ENCODE results near the gene NTN5.

Gene NTN5

DNA sequence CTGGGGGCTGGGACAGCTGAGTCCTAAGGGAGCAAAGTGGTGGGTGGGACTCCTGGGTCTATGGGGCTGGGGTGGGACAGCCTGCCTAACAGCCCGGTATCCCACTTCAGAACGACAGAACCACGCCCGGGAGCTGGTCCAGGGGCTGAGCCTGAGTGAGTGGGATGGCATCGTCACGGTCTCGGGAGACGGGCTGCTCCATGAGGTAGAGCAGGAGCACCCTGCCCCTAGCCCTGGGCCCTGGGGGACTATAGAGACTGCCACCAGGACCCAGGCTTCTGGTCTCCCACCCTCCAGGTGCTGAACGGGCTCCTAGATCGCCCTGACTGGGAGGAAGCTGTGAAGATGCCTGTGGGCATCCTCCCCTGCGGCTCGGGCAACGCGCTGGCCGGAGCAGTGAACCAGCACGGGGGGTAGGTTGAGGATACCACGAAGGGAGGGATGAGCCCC lies 44.9 kb downstream of the NTN5 start:
- DNase-seq, result no peak

DNA sequence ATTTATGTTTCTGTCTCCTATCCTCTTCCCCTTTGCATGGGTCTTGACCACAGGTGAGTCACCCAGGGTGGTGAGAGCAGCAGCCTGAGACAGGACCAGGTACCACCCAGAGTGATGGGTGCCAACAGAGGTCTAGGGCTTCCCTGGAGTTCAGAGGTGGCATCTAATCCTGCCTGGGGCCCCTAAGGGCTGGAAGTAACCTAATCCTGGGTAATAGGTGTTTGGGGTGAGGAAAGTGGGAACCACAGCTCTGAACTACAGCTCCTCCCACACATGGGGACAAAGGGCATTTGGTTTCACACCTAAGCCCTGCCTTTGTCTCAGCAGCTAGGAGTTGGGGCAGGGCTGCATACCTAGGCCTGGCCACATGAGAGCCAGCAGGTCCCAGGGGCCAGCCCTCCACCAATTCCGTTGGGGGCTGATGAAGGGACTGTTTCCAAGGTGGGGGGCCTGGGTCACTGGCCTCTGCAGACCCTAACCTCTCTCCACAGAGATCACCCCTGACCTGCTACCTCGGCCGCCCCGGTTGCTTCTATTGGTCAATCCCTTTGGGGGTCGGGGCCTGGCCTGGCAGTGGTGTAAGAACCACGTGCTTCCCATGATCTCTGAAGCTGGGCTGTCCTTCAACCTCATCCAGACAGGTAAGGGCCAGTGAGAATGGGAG lies 45.5 kb downstream of the NTN5 start:
- no peak for DNase-seq

DNA sequence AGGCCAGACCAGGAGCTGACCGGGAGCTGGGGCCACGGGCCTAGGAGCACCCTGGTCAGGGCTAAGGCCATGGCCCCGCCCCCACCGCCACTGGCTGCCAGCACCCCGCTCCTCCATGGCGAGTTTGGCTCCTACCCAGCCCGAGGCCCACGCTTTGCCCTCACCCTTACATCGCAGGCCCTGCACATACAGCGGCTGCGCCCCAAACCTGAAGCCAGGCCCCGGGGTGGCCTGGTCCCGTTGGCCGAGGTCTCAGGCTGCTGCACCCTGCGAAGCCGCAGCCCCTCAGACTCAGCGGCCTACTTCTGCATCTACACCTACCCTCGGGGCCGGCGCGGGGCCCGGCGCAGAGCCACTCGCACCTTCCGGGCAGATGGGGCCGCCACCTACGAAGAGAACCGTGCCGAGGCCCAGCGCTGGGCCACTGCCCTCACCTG lies 46.9 kb downstream of the NTN5 start:
- no peak for DNase-seq

DNA sequence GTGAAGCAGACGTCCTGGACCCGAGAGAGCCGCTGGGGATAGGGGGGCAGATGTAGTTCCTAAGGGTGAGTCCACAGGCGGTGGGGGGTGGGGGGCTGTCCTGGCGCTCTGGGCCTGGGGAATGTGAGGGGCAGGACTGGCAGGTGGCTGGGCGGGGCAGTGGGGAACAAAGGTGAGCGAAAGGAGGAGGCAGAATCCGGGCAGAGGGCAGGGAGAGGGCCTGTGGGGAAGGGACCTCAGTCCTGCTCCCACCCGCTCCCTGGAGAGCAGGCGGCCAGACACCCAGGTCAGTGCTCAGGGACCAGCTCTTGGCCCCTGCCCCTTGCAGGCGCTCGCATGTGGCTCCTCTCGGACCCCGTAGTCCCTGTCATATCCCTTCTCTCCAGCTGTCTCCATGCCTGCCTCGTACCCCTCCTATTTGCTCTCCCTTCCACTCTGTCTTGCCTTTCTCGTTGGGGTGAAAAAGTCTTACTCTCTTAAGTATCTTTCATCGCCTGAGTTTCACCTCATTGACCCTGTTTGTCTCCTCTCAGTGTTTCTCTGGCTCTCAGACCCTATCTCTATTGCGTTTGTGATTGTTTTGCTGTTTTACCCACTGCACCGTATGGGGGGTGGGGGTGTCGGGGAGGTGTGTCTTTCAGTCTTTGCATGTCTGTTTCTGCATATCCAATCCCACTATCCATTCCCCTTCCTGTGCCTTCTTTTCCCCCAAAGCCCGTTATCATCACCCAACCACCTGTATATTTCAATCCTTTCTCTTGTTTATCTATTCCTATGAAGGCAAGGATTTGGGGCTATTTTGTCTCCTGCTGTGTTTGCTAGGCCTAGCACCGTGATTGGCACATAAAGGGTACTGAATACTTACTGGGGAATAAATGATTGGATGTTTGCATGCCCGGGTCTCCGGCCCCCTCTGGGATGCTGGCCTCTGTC lies 47.8 kb downstream of the NTN5 start:
- DNase-seq, result no peak

DNA sequence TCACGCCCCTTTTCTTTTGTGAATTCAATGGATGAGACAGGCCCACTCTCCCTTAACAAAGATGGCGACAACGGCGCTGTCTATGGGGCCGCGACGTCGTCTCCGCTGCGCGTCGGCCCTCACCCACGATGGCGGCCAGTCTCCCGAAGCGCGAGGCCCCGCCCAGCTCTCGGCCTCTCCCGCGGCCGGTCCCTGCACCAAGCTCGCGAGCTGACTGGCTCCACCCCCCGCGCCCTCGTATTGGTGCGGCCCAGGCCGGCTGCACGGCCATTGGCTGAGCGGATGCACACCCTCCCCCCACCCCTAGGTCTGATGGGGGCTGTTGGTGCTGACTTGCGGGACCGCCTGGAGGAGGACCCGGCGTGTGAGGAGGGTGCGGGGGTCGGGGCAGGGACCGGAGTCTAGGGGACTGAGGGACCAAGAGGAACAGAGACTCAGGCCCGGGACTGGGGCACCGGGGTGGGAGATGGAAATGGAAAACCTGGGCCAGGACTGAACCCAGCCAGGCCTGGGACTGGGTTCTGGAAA lies 48.7 kb downstream of the NTN5 start:
- peak; percentile 98 for DNase-seq

DNA sequence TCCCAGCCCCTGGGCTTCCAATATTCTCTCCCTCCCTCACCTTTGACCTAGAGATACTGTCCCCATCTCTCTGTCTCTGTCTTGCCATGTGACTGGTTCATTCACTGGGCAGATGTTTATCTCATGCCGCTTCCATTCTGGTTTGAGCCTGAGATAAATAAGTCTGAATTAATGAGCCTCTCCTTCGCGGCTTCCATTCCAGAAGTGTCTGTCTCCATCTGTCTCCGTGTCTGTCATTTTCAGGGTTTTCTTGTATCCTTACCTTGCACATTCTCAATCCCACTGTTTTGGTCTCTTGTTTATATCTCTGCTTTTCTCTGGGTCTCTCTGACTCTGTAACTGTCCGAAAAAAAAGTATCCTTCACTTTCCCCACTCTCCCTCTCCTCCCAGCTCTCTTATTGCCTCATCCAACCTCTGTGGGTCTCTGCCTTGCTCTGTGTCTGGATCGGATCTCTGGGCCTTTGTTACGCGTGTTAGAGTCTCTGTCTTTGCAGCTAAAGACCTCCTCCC lies 49.2 kb downstream of the NTN5 start:
- DNase-seq, result no peak

DNA sequence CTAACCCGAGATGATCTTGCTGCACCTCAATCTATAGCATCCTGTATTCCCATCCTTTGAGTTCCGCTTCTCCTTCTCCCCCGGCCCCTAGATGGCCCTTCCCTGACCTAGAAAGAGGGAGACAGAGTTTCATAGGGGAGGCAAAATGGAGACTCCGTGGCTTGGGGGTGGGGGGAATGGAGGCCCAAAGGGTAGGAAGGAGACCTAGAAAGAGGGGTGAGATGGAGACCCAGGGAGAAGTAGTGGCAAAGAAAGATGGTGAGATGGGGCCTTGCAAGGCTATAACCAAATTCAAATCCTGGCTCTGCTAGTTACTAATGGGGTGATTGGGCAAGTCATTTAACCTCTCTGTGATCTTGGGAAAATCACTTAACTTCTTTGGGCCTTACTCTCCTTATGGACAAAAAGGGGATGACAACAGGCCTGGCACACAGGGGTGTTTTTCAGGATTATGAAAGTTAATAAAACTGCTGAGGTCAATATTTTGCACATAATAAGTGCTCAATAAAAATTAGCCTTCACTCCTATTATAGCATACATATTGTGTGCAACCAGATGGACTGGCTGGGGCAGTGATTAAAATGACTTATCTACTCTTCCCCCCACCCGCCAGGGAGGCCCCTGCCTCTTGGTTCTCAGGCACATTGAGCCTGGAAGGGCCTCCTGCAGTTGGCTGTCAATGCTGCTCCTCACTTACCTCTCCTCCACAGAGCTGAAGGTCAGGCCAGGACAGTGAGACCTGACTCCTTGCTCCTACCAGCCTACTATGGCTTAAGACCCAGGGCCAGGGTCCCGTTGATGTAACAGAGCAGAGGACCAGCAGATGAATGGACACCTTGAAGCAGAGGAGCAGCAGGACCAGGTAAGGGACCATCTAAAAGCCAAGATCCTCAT lies 52.9 kb downstream of the NTN5 start:
- DNase-seq, result no peak

DNA sequence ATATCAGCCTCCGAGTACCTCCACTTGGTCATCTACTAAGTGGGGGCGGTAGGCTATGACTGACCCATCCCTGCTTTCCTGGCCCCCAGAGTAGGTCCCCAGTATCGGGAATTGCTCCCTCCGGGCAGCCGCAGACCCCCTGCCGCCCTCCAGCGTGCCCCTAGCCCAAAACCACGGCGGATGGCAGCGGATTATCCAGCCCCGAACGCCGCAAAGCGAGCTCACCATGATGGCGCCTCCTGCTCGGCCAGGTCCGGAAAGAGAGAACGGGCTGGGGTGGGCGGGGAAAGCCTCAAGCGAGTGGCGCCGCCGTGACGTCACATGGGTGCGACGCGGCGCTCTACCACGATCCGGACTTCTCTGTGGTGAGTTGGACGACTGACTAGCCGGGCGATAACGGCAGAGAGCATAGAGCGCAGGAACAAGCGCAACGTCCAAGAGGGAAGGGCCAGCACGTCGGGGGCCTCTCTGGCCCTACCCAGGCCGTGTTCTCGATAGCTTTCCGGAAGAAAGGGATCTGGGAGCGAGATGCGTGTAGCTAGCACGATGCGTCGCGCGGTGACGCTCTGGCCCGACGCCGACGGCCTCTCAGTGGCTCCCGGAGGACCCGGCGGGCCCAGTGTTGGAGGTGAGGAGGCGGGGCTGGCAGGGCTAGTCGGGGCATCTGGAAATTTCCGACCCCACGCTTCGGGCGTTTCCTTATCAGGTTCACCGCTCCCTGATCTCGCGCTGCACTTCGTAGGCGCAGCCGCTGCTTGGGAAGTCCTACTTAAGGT lies 53.7 kb downstream of the NTN5 start, which contains the start of the genes RPL18 and SPHK2:
Gene RPL18 (minus strand): TSS at position 263 of the 776 bp plus-strand sequence. CDS start 35 bp downstream, at position 228.
Gene SPHK2 (plus strand): TSS at position 591 of the 776 bp plus-strand sequence. CDS start 1,009 bp downstream, outside the sequence.
- DNase-seq, result peak; percentile 100

DNA sequence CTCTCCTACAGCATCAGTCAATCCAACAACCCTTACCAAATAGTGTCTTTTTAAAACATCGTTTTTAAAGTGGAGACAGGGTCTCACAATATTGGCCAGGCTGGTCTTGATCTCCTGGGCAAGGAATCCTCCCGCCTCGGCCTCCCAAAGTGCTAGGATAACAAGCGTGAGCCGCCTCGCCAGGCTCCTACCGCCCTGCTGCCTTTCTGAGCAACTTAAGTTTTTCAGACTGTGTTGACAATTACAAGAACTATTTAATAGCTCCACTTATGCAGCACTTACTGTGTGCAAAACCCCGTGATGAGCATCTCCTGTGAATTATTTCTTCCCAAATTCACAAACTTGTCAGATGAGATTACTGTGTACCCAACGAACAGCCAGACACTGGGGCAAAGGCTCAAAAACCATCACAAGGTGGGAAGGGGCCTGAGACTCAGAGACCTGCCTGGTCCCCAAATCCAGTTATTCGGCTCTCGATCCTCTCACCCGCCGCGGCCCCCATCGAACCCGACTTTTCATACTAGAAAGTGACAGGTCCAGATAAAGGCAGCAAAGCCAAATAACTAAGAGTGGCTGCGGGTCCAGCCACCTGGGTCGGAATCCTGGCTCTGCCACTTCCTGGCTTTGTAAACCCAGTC lies 54.4 kb downstream of the NTN5 start:
- DNase-seq, result no peak

DNA sequence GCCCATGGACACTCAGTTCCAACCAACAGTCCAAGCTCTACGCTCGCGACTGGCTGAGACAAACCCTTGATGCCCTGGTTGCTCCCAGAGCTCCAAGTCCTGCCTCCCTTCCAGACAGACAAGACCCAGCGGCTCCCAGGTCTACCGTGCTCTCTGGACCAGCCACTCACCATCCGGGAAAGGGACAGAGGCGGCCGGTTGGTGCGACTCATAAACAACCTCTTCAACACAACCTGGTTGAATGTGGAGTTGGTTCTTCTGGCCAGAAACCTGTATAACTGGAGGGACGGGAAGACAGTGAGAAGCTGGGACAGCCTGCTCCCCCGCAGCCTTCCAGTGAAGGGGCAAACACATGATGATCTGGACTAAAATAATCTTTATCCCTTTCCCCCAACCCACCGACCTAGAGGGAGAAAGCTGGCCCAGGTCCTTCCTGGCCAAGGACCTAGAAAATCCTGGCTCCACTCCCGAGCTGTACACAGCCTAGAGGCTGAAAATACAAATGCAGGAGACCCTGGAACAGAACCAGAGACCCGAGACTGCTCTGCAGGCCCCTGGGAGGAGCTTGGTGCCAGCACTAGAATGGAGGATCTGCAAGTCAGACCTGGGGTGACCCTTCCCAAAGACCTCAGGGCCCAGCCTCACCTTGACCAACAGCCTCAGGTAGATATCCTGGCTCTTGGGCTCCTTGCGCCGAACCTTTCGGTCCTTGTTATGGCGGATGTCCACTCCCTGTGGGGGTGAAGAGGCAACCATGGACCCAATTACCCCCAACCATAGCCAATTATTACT lies 55.5 kb downstream of the NTN5 start:
- peak; percentile 30 for DNase-seq

DNA sequence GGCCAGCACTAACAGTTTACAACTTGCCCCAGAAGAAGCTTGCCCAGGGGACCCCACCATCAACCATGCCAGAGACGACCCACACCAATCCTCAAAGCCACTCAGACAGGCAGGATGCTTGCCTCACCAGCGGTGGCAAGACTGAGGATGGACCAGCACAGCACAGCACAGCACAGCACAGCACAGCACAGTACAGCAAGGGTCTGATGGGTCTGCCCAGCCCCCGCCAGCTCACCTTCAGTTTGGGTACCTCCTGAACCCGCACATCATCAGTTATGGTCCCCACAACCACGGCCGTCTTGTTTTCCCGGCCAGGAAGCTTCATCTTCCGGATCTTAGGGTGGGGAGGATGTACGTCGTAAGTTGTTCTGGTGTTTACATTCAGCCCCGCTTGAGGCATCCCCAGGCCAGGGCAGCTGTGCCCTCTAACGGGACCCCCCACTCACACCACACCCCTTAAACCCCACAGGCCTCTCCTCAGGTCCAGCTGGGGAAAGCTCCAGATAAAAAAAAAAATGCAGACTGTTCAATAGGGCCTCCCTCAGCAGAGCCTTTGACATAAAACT lies 56.2 kb downstream of the NTN5 start:
- DNase-seq, result no peak

DNA sequence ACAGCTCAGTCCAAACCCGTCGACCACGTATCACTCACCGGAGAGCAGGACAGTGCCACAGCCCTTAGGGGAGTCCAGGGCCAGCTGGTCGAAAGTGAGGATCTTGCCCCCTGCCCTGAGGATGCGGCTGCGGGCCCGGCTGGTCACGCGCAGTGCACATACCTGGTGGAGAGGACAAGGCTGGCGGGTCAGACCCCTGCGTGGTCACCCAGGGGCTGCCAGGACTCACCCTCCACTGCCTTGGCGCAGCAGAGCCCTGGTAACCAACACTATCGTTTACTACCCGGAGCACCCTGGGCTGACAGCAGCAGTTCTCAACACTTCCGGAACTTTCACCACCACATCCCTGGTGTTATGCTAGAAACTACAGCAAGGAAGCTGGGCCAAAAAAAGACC lies 56.8 kb downstream of the NTN5 start:
- DNase-seq, result no peak

DNA sequence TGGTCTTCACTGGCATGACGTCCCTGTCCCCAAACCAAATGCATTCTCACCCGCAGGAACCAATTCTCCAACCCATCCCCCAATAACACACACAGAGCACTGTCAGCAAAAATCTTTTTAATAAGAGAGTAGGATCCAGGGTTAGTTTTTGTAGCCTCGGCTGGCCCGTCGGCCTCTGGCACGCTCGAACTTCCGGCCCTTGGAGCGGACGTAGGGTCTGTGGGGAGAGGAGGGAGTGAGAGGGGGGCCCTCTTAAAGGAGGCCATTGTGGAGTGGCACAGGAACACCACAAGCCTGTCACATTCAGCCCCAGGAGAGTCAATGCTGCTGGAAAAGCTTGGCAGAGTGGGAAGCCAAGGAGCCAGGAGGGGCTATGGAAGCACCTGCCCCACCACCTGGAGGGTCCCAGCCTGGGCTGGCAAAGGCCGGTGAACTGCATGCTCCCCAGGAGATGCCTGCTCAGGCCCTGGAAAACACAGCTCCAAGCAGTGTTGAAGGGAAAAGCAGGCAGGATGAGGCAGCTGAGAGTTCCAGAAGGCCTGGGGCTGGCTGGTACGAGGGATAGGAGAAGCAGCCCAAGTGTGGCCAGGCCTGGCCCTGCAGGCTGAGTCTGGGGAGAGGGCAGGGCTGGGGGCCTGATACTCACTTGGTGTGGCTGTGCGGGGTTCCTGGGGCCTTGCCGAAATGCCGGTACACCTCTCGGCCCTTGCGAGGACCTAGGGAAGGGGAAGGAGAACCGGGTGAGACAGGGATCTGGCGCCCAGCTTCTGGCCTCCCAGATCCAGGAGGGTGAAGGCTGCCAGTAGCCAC lies 57.4 kb downstream of the NTN5 start:
- no peak for DNase-seq

DNA sequence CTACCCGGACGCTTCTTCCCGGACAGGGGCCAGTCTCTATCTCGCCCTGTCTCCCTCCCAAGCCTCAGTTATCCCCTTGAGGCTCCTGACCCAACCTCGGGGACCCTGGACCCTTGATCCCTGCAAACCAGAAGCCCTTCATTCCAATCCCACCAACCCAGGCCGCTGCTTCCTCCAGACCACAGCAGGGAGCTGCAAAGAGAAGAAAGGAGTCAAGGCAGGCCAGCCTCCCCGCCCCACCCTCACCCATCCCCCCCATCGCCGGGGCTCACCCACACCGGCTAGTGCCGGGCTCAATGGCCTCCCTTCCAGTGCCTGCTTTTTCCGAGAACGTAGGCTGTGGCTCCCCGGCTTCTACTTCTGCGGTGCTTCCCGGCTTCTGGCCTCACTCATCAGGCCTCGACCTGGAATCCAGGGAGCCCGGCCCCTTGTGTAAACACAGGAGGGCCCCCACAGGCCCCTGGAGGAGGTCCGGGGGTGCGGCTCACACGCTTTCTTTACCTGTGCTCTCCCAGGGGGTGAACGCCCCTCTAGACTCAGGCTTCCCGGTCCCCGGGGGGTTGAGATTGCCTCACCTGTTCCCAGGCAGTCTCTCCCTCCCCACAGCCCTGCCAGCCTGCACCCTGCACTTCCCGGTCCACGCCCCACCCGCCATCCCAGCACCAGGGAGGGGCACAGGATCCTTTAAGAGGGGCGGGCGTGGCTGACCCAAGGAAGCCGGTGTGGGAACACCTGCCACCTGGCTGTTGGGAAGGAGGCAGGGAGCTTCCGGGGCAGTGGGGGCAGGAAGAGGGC lies 58.2 kb downstream of the NTN5 start, which contains the start of gene FAM83E:
Gene FAM83E (minus strand): TSS at position 641 of the 795 bp plus-strand sequence. CDS start 1,704 bp downstream, outside the sequence.
- DNase-seq, result no peak

DNA sequence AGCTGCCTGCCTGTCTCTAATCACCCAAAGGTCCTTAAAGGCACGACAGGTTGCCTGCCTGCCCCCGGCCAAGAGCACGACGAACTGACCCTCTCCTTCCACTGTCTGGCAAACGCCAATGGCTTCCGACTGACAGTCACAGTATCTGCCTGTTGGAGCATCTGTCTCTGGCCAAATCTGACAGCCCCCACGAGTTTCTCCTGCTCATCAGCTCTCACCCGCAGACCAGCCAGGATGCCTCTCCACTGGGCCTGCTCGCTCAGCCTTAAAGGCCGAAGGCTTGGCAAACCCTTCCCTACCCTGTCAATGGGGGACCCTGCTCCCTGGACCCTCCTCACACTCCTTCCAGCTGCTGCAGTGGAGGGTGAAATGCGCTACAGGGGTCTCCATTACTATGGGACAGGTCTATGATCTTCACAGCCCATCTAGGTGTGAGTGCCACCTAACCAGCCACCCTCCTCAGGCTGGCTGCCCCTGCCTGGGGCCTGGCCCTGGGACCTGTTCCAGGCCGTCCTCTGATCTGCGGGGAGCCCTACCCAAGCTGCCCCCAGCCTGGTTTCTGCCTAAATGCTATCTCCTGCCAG lies 58.9 kb downstream of the NTN5 start:
- DNase-seq, result no peak

DNA sequence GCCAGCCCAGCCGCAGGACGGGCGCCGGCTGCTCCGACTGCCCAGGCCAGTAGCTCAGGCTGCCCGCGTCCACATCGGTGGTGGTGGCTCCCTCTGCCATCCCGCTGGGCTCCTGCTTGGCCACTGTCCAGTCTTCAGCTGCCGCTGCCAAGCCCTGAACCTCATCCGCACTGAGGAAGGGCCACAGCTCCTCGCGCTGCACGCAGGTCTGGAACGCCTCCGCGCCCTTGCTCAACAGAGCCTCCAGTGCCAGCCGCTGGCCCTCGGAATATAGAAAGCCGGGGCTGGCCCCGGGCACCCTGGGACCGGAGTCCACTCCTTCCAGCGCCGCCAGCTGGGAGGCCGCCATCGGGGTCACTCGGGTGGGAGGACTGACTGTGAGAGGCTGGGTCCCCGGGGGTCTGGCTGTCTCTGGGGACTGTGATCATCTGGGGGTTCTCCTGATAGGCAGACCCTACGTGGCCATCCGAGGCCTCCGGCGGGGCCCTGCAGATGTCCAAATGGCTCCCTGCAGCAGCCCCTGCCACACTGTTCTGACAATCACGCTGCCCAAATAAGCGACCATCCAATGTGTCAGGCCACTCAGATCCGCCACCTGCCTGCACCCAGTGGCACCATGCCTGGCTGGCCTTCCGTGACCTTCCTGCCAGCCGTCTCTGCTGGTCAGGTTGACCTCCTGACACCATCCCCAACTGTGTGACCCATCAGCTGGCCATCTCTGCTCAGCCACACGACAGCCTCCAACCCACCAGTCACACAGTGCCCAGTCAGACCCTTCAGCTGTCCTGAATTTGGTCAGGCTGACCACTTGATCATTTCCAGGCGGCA lies 59.6 kb downstream of the NTN5 start:
- peak; percentile 42 for DNase-seq

Data from midbrain (tissue), 1 donor.